Forelimb muscle (tissue), 1 donor: ENCODE measurements around the gene ERO1B. TPM values are rescaled to one million over a fixed set of nuclear protein-coding genes. Genes with fewer than 3 reads are reported as not detected.
"Not testable (repeated sequence)": the region's sequence is repeated elsewhere in the genome, so short reads cannot be mapped to it uniquely, and the experiment has no call there.

Experiments used
- DNase-seq: peaks from one replicate; pipeline ENCODE4 v3.0.0-alpha.2; 2013; ENCODE audit warnings: low read depth
- polyA plus RNA-seq: library from polyadenylated mRNA; unstranded; fragments of 120-200 nt; gene quantifications from one replicate; pipeline ENCODE4 v1.2.1, GENCODE V29; 2013; ENCODE audit not compliant: insufficient read length

ERO1B gene
- polyA plus RNA-seq, 1 donor: 3.0 TPM

DNA sequence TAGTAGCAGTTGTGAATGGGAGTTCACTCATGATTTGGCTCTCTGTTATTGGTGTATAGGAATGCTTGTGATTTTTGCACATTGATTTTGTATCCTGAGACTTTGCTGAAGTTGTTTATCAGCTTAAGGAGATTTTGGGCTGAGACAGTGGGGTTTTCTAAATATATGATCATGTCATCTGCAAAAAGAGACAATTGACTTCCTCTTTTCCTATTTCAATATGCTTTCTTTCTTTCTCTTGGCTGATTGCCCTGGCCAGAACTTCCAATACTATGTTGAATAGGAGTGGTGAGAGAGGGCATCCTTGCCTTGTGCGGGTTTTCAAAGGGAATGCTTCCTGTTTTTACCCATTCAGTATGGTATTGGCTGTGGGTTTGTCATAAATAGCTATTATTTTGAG, 93.7 kb downstream of the ERO1B start:
- not testable (repeated sequence) for DNase-seq

DNA sequence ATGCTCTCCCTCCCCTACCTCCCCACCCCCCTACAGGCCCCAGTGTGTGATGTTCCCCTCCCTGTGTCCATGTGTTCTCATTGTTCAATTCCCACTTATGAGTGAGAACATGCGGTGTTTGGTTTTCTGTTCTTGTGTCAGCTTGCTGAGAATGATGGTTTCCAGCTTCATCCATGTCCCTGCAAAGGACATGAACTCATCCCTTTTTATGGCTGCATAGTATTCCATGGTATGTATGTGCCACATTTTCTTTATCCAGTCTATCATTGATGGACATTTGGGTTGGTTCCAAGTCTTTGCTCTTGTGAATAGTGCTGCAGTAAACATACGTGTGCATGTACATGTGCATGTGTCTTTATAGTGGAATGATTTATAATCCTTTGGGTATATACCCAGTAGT, 95.3 kb downstream of the ERO1B start:
- not testable (repeated sequence) for DNase-seq

DNA sequence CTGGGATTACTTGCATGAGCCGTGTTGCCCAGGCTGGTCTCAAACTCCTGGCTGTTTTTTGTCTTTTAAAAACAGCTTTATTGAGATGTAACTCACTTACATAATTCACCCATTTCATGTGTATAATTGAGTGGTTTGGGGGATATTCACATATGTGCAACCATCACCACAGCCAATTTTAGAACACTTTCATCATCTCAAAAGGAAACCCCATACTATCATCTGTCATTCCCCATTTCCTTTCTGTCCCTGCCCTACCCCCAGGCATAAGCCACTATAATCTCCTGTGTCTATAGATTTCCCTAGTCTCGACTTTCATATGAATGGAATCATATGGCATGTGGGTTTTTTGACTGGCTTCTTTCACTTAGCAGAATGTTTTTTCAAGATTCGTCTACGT, 96.1 kb downstream of the ERO1B start:
- no peak for DNase-seq

DNA sequence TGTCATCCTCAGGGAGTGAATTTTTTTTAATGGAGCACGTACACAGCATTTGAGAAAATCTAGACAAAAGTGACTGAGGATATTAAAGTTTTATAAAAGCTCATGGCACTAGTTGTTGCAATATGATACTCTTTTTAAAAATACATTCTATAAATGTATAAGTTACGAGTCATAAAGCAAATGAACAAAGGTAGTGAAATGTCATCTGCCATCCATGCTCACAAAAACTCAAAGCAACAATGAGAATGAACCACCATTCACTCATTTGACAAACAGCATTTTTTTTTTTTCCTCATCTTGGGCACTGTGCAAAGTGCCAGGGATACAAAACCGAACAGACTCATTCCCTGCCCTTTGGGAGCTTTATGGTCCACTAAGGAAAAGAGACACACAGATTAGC, 100.7 kb downstream of the ERO1B start:
- no peak for DNase-seq

DNA sequence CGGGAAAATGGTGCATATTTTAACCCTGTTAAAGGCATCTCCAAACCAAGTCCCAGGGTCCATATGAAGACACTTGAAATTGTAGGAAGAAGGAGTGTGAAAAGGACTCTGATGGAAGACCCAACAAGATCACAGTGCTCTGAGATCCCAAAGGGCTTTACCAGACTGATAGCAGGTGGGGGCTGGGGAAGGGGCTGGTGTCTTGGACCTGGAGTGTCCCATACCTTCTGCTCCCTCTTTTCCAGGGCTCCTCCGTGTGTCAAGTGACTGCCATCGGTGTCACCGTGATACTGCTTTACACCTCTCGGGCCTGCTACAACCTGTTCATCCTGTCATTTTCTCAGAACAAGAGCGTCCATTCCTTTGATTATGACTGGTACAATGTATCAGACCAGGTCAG, 102.1 kb downstream of the ERO1B start:
- no peak for DNase-seq

GRCh38 chr1:236176337-236177336, 105.1 kb downstream of the ERO1B start:
- no peak for DNase-seq

GRCh38 chr1:236175642-236176336, 106.0 kb downstream of the ERO1B start:
- no peak for DNase-seq

DNA sequence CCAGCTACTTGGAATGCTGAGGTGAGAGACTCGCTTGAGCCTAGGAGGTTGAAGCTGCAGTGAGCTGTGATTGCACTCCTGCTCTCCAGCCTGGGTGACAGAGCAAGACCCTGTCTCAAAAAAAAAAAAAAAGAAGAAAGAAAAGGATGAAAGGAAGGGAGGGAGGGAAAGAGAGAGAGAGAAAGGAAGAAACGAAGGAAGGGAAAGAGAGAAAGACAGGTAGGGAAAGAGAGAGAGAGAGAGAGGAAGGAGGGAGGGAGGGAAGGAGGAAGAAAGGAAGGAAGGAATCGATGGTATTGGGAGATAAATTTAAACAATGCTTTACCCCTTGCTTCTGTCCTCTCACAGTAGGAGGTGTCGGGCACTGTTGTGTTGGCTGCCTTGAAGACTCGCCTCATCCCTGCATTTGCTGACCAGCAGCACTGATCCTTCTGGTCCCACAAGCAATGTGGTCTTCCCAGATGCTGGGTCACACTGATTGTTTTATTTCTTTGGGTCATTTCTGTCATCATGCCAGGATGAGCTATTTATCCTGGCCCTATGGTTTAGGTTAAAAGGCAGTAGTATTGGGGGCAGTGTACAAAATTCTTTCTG, 108.5 kb downstream of the ERO1B start:
- DNase-seq: no peak

- DNase-seq: no peak
Measured at GRCh38 chr1:236172041-236172579, 109.6 kb downstream of the ERO1B start.

- DNase-seq: no peak
Measured at GRCh38 chr1:236168716-236169429, 112.9 kb downstream of the ERO1B start.

DNA sequence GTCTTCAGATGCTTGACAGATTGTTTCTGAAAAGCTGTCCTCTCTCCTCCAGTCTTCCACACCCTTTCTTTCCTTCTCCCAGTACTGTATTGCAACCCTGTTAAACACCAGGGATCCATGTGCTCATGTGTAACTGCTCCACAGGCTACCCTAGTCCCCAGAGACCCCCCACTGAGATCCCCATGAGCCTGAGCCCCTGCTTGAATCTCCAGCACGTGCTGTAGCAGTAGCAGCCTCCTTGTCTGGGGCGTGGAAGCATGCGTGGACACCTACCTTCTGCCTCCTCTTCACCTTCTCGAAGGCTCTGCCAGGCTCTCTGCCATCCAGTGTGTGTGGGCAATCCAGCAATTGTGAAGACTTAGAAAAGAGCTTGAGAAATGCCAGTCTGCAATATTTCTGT, 114.2 kb downstream of the ERO1B start:
- no peak for DNase-seq

GRCh38 chr1:236167154-236167553, 114.6 kb downstream of the ERO1B start:
- DNase-seq: no peak

DNA sequence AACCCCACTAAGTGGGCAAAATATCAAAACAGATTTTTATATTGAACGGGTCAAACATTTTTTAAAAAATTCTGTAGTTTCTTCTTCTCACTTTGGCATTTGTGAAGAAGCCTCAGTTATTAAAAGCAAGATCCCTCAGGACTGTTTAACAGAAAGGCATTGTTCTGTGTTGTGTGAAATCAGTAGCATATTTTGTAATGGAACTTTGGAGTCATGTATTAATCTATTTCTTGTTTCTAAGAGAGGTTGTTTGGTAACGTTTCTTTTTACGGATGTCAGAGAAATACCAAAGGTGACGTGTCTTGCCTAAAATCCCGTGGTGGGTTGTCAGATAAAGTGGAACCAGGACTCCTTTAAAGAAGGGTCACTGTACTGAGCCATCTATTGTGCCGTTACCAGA, 115.7 kb downstream of the ERO1B start:
- no peak for DNase-seq

Other genes starting within 250 kb of the ERO1B start
- gene NID1, start 216.9 kb downstream of the ERO1B start, polyA plus RNA-seq: 230 TPM
- gene GPR137B, start 139.4 kb downstream of the ERO1B start, polyA plus RNA-seq: 3.7 TPM
- 0.32 TPM for gene EDARADD, start 112.3 kb upstream of the ERO1B start, polyA plus RNA-seq
- 26.8 TPM for gene LGALS8, start 242.0 kb upstream of the ERO1B start, polyA plus RNA-seq